ENCODE data around the gene WDR27.

GRCh38 chr6:169425628-169426370, 276.0 kb downstream of the WDR27 start:
- no peak for TF ChIP-seq POLR2A (IDR thresholded peaks at IDR 0.05)
- TF ChIP-seq CTCF (IDR thresholded peaks at IDR 0.05), result no peak
- no peak for TF ChIP-seq POLR2AphosphoS5 (IDR thresholded peaks at IDR 0.05)

All from breast epithelium (tissue), 3 donors.